ENCODE measurements around the gene COL26A1.

Gene COL26A1

GRCh38 chr7:101400751-101401150 is 38.1 kb downstream of the COL26A1 start:
- Histone ChIP-seq H3K4me2 (ENCODE audit: low read length, poor library complexity, severe bottlenecking) (no peak overlapping the region), H4K8ac (ENCODE audit: low read length) (no peak overlapping the region), H3K36me3 (ENCODE audit: control insufficient read depth in 1 of 2, insufficient read depth in 2 of 2, low read depth in 1 of 2, low read length in 2 of 2) (no peaks in the 10 kb centered on the region), H3K18ac (ENCODE audit: low read depth in 1 of 2, low read length in 2 of 2) (no peak overlapping the region), H2BK12ac (ENCODE audit: low read length in 2 of 2) (no peak overlapping the region), H2BK5ac (ENCODE audit: low read depth, low read length, poor library complexity, severe bottlenecking) (no peak overlapping the region), H3K23ac (ENCODE audit: low read length in 2 of 2) (no peak overlapping the region), H3K4ac (ENCODE audit: low read depth in 1 of 2, low read length in 2 of 2) (no peak overlapping the region), H3K4me1 (ENCODE audit: control insufficient read depth, insufficient read depth, low read depth, low read length) (peaks cover 10% of the 10 kb centered on the region), H3K27ac (ENCODE audit: low read length, poor library complexity, severe bottlenecking) (no peak overlapping the region), H3K9ac (ENCODE audit: low read length) (no peak overlapping the region), H4K91ac (ENCODE audit: low read length) (peak overlapping the region; percentile 32), H3K79me1 (replicated peaks; ENCODE audit: low read length, poor library complexity, severe bottlenecking) (no peaks in the 10 kb centered on the region), H3K4me3 (ENCODE audit: insufficient read depth in 1 of 2, low read depth in 1 of 2, low read length in 2 of 2) (no peak overlapping the region), H3K27me3 (ENCODE audit: control insufficient read depth in 1 of 2, insufficient read depth in 1 of 2, low read length in 2 of 2) (peaks cover 43 to 69% of the 10 kb centered on the region in 2 experiments), H2AFZ (ENCODE audit: low read depth, low read length) (no peak overlapping the region), H3K14ac (ENCODE audit: low read length in 2 of 2) (no peak overlapping the region), H2BK15ac (ENCODE audit: low read depth, poor library complexity, severe bottlenecking) (no peak overlapping the region), H2AK5ac (ENCODE audit: low read length, severe bottlenecking) (no peak overlapping the region), H3K9me3 (ENCODE audit: control insufficient read depth, low read length) (peaks cover 8% of the 10 kb centered on the region), H2BK120ac (ENCODE audit: low read depth, low read length) (no peak overlapping the region)
- DNase-seq: no peak
- WGBS: 84% methylated on average over 13 of the region's 13 CpGs

DNA sequence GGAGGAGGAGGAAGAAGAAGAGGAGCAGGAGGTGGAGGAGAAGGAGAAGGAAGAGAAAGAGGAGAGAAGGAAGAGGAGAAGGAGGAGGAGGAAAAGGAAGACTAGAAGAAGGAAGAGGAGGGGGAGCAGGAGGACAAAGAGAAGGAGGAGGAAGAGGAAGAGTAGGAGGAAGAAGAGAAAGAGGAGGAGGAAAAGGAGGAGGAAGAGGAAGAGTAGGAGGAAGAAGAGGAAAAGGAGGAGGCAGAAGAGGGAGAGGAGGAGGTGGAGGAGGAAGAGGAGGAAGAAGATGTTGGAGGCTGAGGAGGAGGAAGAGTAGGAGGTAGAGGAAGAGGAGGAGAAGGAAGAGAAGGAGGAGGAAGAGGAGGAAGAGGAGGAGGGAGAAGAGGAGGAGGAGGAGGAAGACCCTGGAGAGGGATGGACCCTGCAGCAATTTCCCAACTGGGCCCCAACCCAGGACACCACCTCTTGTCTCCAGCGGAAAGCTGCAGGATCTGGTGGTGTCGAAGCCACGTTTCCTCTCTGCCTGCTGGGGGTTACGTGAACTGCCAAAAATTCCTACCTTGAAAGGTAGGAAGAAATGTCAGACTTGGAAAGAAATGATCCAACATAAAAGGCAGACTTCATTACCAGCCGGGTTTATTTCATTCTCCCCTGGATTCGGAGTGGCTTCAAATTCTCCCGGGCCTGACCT is 38.9 kb downstream of the COL26A1 start:
- Histone ChIP-seq H4K91ac (ENCODE audit: low read length) (no peak overlapping the region), H3K9me3 (ENCODE audit: control insufficient read depth, low read length) (peaks cover 8% of the 10 kb centered on the region), H2AK5ac (ENCODE audit: low read length, severe bottlenecking) (peak overlapping the region; percentile 68), H3K27ac (ENCODE audit: low read length, poor library complexity, severe bottlenecking) (peak overlapping the region; percentile 41), H3K27me3 (ENCODE audit: control insufficient read depth in 1 of 2, insufficient read depth in 1 of 2, low read length in 2 of 2) (peaks cover 49 to 70% of the 10 kb centered on the region in 2 experiments), H3K18ac (ENCODE audit: low read depth in 1 of 2, low read length in 2 of 2) (no peak overlapping the region), H2AFZ (ENCODE audit: low read depth, low read length) (no peak overlapping the region), H3K14ac (ENCODE audit: low read length in 2 of 2) (no peak overlapping the region), H3K23ac (ENCODE audit: low read length in 2 of 2) (no peak overlapping the region), H2BK120ac (ENCODE audit: low read depth, low read length) (no peak overlapping the region), H3K79me1 (replicated peaks; ENCODE audit: low read length, poor library complexity, severe bottlenecking) (no peaks in the 10 kb centered on the region), H3K4me2 (ENCODE audit: low read length, poor library complexity, severe bottlenecking) (peak overlapping the region; percentile 41), H4K8ac (ENCODE audit: low read length) (no peak overlapping the region), H2BK15ac (ENCODE audit: low read depth, poor library complexity, severe bottlenecking) (no peak overlapping the region), H3K4me3 (ENCODE audit: insufficient read depth in 1 of 2, low read depth in 1 of 2, low read length in 2 of 2) (peak overlapping the region in 1 of 2 experiments; percentile 29), H3K4me1 (ENCODE audit: control insufficient read depth, insufficient read depth, low read depth, low read length) (peaks cover 10% of the 10 kb centered on the region), H3K4ac (ENCODE audit: low read depth in 1 of 2, low read length in 2 of 2) (no peak overlapping the region), H3K9ac (ENCODE audit: low read length) (no peak overlapping the region), H3K36me3 (ENCODE audit: control insufficient read depth in 1 of 2, insufficient read depth in 2 of 2, low read depth in 1 of 2, low read length in 2 of 2) (no peaks in the 10 kb centered on the region), H2BK5ac (ENCODE audit: low read depth, low read length, poor library complexity, severe bottlenecking) (no peak overlapping the region), H2BK12ac (ENCODE audit: low read length in 2 of 2) (no peak overlapping the region)
- WGBS: 47% methylated on average over 7 of the region's 7 CpGs
- no peak for DNase-seq

DNA sequence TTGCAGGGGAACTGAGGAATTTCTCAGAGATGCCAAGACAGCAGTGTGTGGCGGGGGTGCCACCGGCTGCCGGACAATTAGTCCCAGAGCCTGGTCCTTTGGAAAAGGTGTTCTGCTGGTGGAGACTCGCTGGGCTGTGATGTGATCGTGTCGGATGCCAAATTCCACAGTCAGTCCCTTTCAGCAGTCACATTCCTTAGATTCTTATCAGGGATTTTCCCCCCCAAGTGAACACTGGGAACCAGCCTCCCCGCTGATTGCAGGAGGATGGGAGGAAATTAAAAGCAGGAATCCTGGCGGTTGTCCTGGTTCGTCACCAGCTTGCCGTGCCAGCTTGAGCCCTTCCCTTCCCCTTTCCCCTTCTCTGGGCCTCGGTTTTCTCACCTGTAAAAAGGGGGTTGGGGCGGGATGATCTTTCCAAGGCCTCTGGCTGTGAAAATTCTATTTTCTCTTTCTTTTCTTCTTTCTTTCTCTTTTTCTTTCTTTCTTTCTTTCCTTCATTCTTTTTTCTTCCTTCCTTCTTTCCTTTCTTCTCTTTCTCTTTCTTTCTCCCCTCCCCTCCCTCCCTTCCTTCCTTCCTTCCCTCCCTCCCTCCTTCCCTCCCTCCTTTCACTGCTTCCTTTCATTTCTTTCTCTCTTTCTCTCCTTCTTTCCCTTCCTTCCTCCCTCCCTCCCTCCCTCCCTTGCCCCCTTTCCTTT is 39.6 kb downstream of the COL26A1 start:
- H3K23ac ChIP-seq (ENCODE audit: low read length in 2 of 2): no peak overlapping the region
- H3K18ac ChIP-seq (ENCODE audit: low read depth in 1 of 2, low read length in 2 of 2): no peak overlapping the region
- H4K8ac ChIP-seq (ENCODE audit: low read length): no peak overlapping the region
- DNase-seq: no peak
- H4K91ac ChIP-seq (ENCODE audit: low read length): no peak overlapping the region
- no peaks in the 10 kb centered on the region for H3K36me3 ChIP-seq (ENCODE audit: control insufficient read depth in 1 of 2, insufficient read depth in 2 of 2, low read depth in 1 of 2, low read length in 2 of 2)
- H2BK5ac ChIP-seq (ENCODE audit: low read depth, low read length, poor library complexity, severe bottlenecking): no peak overlapping the region
- no peak overlapping the region for H3K14ac ChIP-seq (ENCODE audit: low read length in 2 of 2)
- H3K9ac ChIP-seq (ENCODE audit: low read length): no peak overlapping the region
- H3K4me2 ChIP-seq (ENCODE audit: low read length, poor library complexity, severe bottlenecking): peak overlapping the region; percentile 41
- no peak overlapping the region for H2BK15ac ChIP-seq (ENCODE audit: low read depth, poor library complexity, severe bottlenecking)
- WGBS: 17% methylated on average over 8 of the region's 12 CpGs
- H2BK12ac ChIP-seq (ENCODE audit: low read length in 2 of 2): no peak overlapping the region
- no peak overlapping the region for H2AK5ac ChIP-seq (ENCODE audit: low read length, severe bottlenecking)
- peaks cover 50 to 69% of the 10 kb centered on the region in 2 experiments for H3K27me3 ChIP-seq (ENCODE audit: control insufficient read depth in 1 of 2, insufficient read depth in 1 of 2, low read length in 2 of 2)
- H2BK120ac ChIP-seq (ENCODE audit: low read depth, low read length): no peak overlapping the region
- H3K4me1 ChIP-seq (ENCODE audit: control insufficient read depth, insufficient read depth, low read depth, low read length): peaks cover 10% of the 10 kb centered on the region
- peak overlapping the region in 1 of 2 experiments; percentile 29 for H3K4me3 ChIP-seq (ENCODE audit: insufficient read depth in 1 of 2, low read depth in 1 of 2, low read length in 2 of 2)
- H3K79me1 ChIP-seq (replicated peaks; ENCODE audit: low read length, poor library complexity, severe bottlenecking): no peaks in the 10 kb centered on the region
- no peak overlapping the region for H2AFZ ChIP-seq (ENCODE audit: low read depth, low read length)
- no peak overlapping the region for H3K4ac ChIP-seq (ENCODE audit: low read depth in 1 of 2, low read length in 2 of 2)
- peak overlapping the region; percentile 41 for H3K27ac ChIP-seq (ENCODE audit: low read length, poor library complexity, severe bottlenecking)
- H3K9me3 ChIP-seq (ENCODE audit: control insufficient read depth, low read length): peaks cover 8% of the 10 kb centered on the region

- WGBS: 77% methylated on average over 6 of the region's 6 CpGs
- no peak overlapping the region for H3K4me3 ChIP-seq (ENCODE audit: insufficient read depth in 1 of 2, low read depth in 1 of 2, low read length in 2 of 2)
- H3K23ac ChIP-seq (ENCODE audit: low read length in 2 of 2): no peak overlapping the region
- H3K27ac ChIP-seq (ENCODE audit: low read length, poor library complexity, severe bottlenecking): no peak overlapping the region
- H3K9me3 ChIP-seq (ENCODE audit: control insufficient read depth, low read length): peaks cover 6% of the 10 kb centered on the region
- H2AFZ ChIP-seq (ENCODE audit: low read depth, low read length): no peak overlapping the region
- H3K36me3 ChIP-seq (ENCODE audit: control insufficient read depth in 1 of 2, insufficient read depth in 2 of 2, low read depth in 1 of 2, low read length in 2 of 2): no peaks in the 10 kb centered on the region
- no peak for DNase-seq
- H2BK5ac ChIP-seq (ENCODE audit: low read depth, low read length, poor library complexity, severe bottlenecking): no peak overlapping the region
- peaks cover 48 to 70% of the 10 kb centered on the region in 2 experiments for H3K27me3 ChIP-seq (ENCODE audit: control insufficient read depth in 1 of 2, insufficient read depth in 1 of 2, low read length in 2 of 2)
- no peak overlapping the region for H3K4me2 ChIP-seq (ENCODE audit: low read length, poor library complexity, severe bottlenecking)
- H3K14ac ChIP-seq (ENCODE audit: low read length in 2 of 2): no peak overlapping the region
- H2BK120ac ChIP-seq (ENCODE audit: low read depth, low read length): no peak overlapping the region
- H3K4ac ChIP-seq (ENCODE audit: low read depth in 1 of 2, low read length in 2 of 2): no peak overlapping the region
- H2BK12ac ChIP-seq (ENCODE audit: low read length in 2 of 2): no peak overlapping the region
- H3K9ac ChIP-seq (ENCODE audit: low read length): no peak overlapping the region
- no peaks in the 10 kb centered on the region for H3K79me1 ChIP-seq (replicated peaks; ENCODE audit: low read length, poor library complexity, severe bottlenecking)
- no peak overlapping the region for H4K91ac ChIP-seq (ENCODE audit: low read length)
- H2BK15ac ChIP-seq (ENCODE audit: low read depth, poor library complexity, severe bottlenecking): no peak overlapping the region
- peaks cover 10% of the 10 kb centered on the region for H3K4me1 ChIP-seq (ENCODE audit: control insufficient read depth, insufficient read depth, low read depth, low read length)
- no peak overlapping the region for H3K18ac ChIP-seq (ENCODE audit: low read depth in 1 of 2, low read length in 2 of 2)
- no peak overlapping the region for H4K8ac ChIP-seq (ENCODE audit: low read length)
- H2AK5ac ChIP-seq (ENCODE audit: low read length, severe bottlenecking): no peak overlapping the region
Observed at GRCh38 chr7:101402835-101403234, 40.2 kb downstream of the COL26A1 start.

Measured in mesenchymal stem cell (in vitro differentiated cells and primary cell).